K562 (cell line): ENCODE results near the gene MRPL30. TPM values are rescaled to one million over a fixed set of nuclear protein-coding genes. Genes with fewer than 3 reads are reported as not detected.

Experiments
- AFF4 ChIP-seq: sonication (generic); formaldehyde crosslinking; IDR thresholded peaks from 2 replicates; pipeline ENCODE4 v1.8.0; 2023; ENCODE audit warnings: mild to moderate bottlenecking, missing genetic modification reagents
- ATF1 ChIP-seq, 2 experiments: fragments of 450-650 bp in 1 of 2; IDR thresholded peaks; 2 replicates each; pipeline ENCODE4 v1.6.1; 2016; ENCODE audit warnings: missing compliant biosample characterization in 1 of 2, missing genetic modification characterization in 1 of 2
- CC2D1A ChIP-seq: fragments of 450-650 bp; IDR thresholded peaks from 2 replicates; pipeline ENCODE4 v1.6.1; 2017; ENCODE audit warnings: mild to moderate bottlenecking
- CSDE1 ChIP-seq, 2 experiments: fragments of 450-650 bp; IDR thresholded peaks; 2 replicates each; pipeline ENCODE4 v1.6.1; 2016; ENCODE audit warnings: mild to moderate bottlenecking in 1 of 2
- DNMT1 ChIP-seq: fragments of 450-650 bp; IDR thresholded peaks from 2 replicates; pipeline ENCODE4 v1.6.1; 2016; ENCODE audit warnings: antibody characterized with exemption, mild to moderate bottlenecking
- ESRRB ChIP-seq: fragments of 250-450 bp; sonication (Bioruptor Pico); IDR thresholded peaks from 2 replicates; pipeline ENCODE4 v1.5.0; 2020; ENCODE audit warnings: mild to moderate bottlenecking, moderate library complexity, borderline replicate concordance
- PRMT5 ChIP-seq: sonication (generic); formaldehyde crosslinking; IDR thresholded peaks from 2 replicates; pipeline ENCODE4 v1.5.0; 2020; ENCODE audit warnings: missing genetic modification reagents
- TSHZ1 ChIP-seq: fragments of 250-450 bp; sonication (Bioruptor Pico); IDR thresholded peaks from 2 replicates; pipeline ENCODE4 v1.4.0; 2020; ENCODE audit warnings: mild to moderate bottlenecking, moderate library complexity
- ZNF24 ChIP-seq: fragments of 450-650 bp; IDR thresholded peaks from 2 replicates; pipeline ENCODE4 v1.6.1; 2016
- polyA plus RNA-seq, 8 experiments: library from polyadenylated mRNA; depleted of rRNA in 4 of 8; stranded (reverse) in 5 of 8; unstranded in 3 of 8; fragments of >200 nt; fragmentation: Nextera tagmentation in 2 of 8; fragmentation: Illumina TruSeq in 1 of 8; extraction: Ambion mirVana in 2 of 8; extraction: Trizol in 1 of 8; gene quantifications; 2 replicates each; pipeline versions ENCODE4 v1.2.1 to v1.2.3, GENCODE V29; 2011 to 2014; ENCODE audit warnings: inconsistent platforms in 1 of 8, missing spikeins in 1 of 8
- total RNA-seq, 7 experiments: library from RNA; depleted of rRNA in 6 of 7; stranded (reverse); fragments of >200 nt in 6 of 7; fragmentation: Illumina TruSeq in 2 of 7; extraction: Trizol in 2 of 7; gene quantifications; 2 replicates each; pipeline versions ENCODE4 v1.2.1 to v1.2.3, GENCODE V29; 2011 to 2021; ENCODE audit warnings: low replicate concordance in 1 of 7
- TF ChIP-seq, protein P1 (sequence below): sonication (generic); formaldehyde crosslinking; IDR thresholded peaks from 2 replicates; pipeline ENCODE4 v1.8.0; 2022; ENCODE audit warnings: mild to moderate bottlenecking, missing genetic modification reagents

The MRPL30 gene
- total and polyA plus RNA-seq, 9 of the 15 experiments (the other 6 are each of a cell fraction or from before 2014, with no cell fraction given): 63.3 to 130 (median 87.0) TPM

DNA sequence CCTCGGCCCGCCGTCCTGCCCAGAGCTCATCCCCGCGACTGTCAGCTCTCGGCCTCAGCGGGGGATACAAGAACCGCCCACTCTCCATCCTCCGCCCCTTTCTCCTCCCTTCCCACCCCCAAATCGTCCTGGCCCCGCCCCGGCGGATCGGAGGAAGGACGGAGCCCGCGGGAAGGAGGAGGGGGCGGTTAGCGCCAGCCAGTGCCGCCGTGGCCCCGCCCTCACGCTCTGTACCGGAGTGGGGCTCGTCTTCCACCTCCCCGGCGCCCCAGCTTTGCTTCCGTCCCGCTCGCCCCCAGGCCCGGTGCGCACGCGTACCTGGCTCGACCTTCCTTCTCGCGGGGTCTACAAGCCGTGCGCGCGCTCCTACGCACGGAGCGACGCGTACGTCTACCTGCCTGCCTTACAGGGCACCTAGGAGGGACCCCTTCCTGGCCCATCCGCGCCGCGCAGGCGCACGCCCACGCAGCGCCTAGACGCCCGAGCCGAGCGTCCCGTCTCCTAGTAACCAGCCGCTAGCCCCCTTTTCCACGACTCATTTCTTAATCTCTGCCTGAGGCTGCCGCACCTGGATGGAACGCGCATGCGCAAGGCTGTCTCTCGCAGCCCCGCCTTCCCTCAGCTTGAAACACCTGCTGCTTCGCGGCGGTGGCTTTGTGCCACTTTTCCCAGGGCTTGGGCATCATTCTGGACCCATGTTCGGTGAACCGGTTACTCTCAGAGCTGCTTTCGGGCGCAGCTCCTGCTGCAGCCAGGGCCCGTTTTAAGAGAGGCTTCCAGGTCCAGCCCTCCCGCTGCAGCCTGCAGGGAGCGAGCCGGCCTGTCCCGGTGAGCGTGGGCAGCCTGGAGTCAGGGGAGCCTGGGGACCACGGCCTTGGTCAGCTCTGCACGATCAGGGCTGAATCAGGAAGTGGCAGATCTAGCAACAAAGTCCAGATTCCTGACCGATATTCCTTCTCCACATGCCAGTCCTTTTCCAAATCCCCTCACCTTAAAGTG lies 39.6 kb upstream of the MRPL30 start, which contains the start of gene C2orf15 (continued):
- TF ChIP-seq AFF4 (no peak), ESRRB (CRISPR knock-in tag) (no peak), CSDE1 (IDR thresholded peaks at IDR 0.05) (no peak), CC2D1A (no peak), PRMT5 (CRISPR knock-in tag) (no peak), DNMT1 (no peak), ZNF24 (no peak), ATF1 (CRISPR knock-in tag; IDR thresholded peaks at IDR 0.05) (no peak), ATF1 (tag; IDR thresholded peaks at IDR 0.05) (peak; percentile 27; the same call in 1 of the 2 replicates), TSHZ1 (CRISPR knock-in tag) (no peak)
- TF ChIP-seq, protein P1, sequence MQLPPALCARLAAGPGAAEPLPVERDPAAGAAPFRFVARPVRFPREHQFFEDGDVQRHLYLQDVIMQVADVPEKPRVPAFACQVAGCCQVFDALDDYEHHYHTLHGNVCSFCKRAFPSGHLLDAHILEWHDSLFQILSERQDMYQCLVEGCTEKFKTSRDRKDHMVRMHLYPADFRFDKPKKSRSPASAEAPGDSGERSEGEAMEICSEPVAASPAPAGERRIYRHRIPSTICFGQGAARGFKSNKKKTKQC: peak; percentile 62
